PC-9 (cell line): ENCODE data around the gene RMI2.

ENCODE experiments used
- CTCF ChIP-seq: fragments of 200-600 bp; sonication (generic); conservative IDR thresholded peaks from 2 replicates; pipeline ENCODE4 v1.6.1; 2017; ENCODE audit warnings: mixed run types, antibody characterized with exemption, mild to moderate bottlenecking, moderate library complexity
- EZH2 ChIP-seq: fragments of 200-600 bp; sonication (generic); IDR thresholded peaks from 2 replicates; pipeline ENCODE4 v1.8.0; 2017; ENCODE audit warnings: antibody characterized with exemption, low read depth

DNA sequence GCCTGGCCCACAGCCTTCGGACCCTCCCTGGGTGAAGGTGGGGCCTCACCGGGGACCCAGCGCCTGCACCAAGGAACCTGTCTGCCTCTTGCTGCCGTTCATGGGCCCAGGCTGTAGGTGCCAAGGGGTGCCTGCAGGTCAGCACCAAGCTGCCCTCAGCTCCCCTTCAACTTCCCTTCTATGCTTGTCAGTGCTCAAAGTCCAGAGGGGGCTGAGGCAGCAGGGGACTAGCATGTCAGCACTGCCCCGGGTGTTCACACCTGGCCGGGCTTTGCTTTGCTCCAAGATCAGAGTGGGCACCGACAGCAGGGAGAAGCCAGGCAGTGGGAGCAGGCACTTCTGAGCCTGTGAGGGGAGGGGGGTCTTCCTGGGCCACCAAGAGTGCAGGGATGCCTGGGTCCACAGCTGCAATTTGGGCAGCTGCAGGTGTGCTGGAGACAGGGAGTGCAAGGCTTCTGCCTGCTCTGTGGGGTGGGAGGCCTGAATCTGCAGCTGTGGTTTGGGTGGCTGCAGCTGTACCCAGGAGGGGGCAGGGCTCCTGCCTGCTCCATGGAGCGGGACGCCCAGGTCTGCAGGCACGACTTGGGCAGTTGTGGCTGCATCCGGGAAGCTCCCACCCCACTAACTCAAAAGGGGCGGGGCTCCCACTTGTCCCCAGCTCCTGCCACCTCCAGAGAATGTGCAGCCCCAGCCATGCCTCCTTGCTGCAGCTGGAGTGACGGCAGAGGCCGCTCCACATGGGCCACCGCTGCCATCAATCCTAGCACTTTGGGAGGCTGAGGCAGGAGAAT is 36.6 kb upstream of the RMI2 start:
- no peak for TF ChIP-seq CTCF
- no peak for TF ChIP-seq EZH2
